Lung (tissue), 12 donors: ENCODE data around the gene UPK3A. TPM values are rescaled to one million over a fixed set of nuclear protein-coding genes. Genes with fewer than 3 reads are reported as not detected.
"Not testable (repeated sequence)": the region's sequence is repeated elsewhere in the genome, so short reads cannot be mapped to it uniquely, and the experiment has no call there.

ENCODE experiments used
- ATAC-seq: fragments of 200-7000 bp; cut with Tn5 transposase; one replicate; pipeline ENCODE4 v1.9.1; 2020; ENCODE audit warnings: moderate number of reproducible peaks; ENCODE audit not compliant: insufficient read depth, low FRiP score
- DNase-seq, 3 donors: peaks; one replicate each; pipeline ENCODE4 v3.0.0-alpha.2; 2013 to 2017
- H3K27ac ChIP-seq, 2 donors: one replicate each; pipeline ENCODE4 v1.5.1; 2013; ENCODE audit warnings: mild to moderate bottlenecking in 2 of 2, moderate library complexity in 2 of 2, control low read depth in 1 of 2, inconsistent platforms in 1 of 2, low read depth in 1 of 2, low read length in 1 of 2
- H3K27me3 ChIP-seq, 3 donors: one replicate each; pipeline ENCODE4 v1.5.1; 2013; ENCODE audit warnings: low read length in 2 of 3; ENCODE audit not compliant: control insufficient read depth in 3 of 3, insufficient read depth in 3 of 3
- H3K36me3 ChIP-seq, 4 donors: one replicate each; pipeline ENCODE4 v1.5.1; 2013; ENCODE audit warnings: low read length in 4 of 4, mild to moderate bottlenecking in 1 of 4, moderate library complexity in 1 of 4; ENCODE audit not compliant: control insufficient read depth in 4 of 4, insufficient read depth in 4 of 4
- H3K4me1 ChIP-seq, 5 donors: one replicate each; pipeline ENCODE4 v1.5.1; 2013; ENCODE audit warnings: low read length in 5 of 5, mild to moderate bottlenecking in 2 of 5, moderate library complexity in 1 of 5; ENCODE audit not compliant: control insufficient read depth in 5 of 5, insufficient read depth in 5 of 5
- H3K4me3 ChIP-seq: one replicate; pipeline ENCODE4 v1.5.1; 2013; ENCODE audit warnings: mild to moderate bottlenecking, control low read depth, moderate library complexity
- H3K9ac ChIP-seq, 2 donors: one replicate each; pipeline ENCODE4 v1.5.1; 2013; ENCODE audit warnings: low read length in 2 of 2, control low read depth in 1 of 2; ENCODE audit not compliant: insufficient read depth in 1 of 2
- H3K9me3 ChIP-seq, 4 donors: one replicate each; pipeline ENCODE4 v1.5.1; 2013; ENCODE audit warnings: low read length in 3 of 4, mild to moderate bottlenecking in 1 of 4, moderate library complexity in 1 of 4; ENCODE audit not compliant: control insufficient read depth in 4 of 4, insufficient read depth in 3 of 4
- CTCF ChIP-seq: IDR thresholded peaks from 2 replicates; pipeline ENCODE4 v1.5.1; 2012; ENCODE audit warnings: mild to moderate bottlenecking; ENCODE audit errors: control extremely low read depth, extremely low read depth
- WGBS, 2 donors: extraction: QIAGEN DNeasy Blood & Tissue Kit; methylation state at CpG; one replicate each; pipeline ENCODE4 v1.1.7; 2013; 5-methylcytosine and 5-hydroxymethylcytosine counted together
- polyA plus RNA-seq, 2 donors: library from polyadenylated mRNA; stranded (reverse); fragments of 200-250 nt; gene quantifications; one replicate each; pipeline ENCODE4 v1.2.1, GENCODE V29; 2013
- total RNA-seq, 2 donors: library from RNA; depleted of rRNA in 1 of 2; stranded (reverse); fragments of >200 nt in 1 of 2; gene quantifications; one replicate each; pipeline ENCODE4 v1.2.1, GENCODE V29; 2014 to 2021
- donor health status: control.
- donor health status: control.
- donor health status: Bipolar disorder and iron deficiency.
- donor health status: healthy.
- donor health status: DM: yes; HTN: yes; CAD: no.

UPK3A gene
- total and polyA plus RNA-seq, 4 donors = 0.30 to 0.55 TPM; not detected in 2

- Histone ChIP-seq H3K27me3 (no peaks in the 10 kb centered on the region), H3K27ac (peak overlapping the region in 1 of 2 donors; percentile 54), H3K9me3 (no peaks in the 10 kb centered on the region), H3K4me3 (no peak overlapping the region), H3K36me3 (no peaks in the 10 kb centered on the region), H3K9ac (no peak overlapping the region), H3K4me1 (peaks cover 3 to 18% (median 5%) of the 10 kb centered on the region in 5 donors)
- no peak for TF ChIP-seq CTCF
- 91 to 93% methylated on average over 7 of the region's 7 CpGs for WGBS, 2 donors
- ATAC-seq = no peak
- no peak for DNase-seq
These were observed 12.3 kb upstream of the UPK3A start for GRCh38 chr22:45272498-45272897.

GRCh38 chr22:45273452-45274075 lies 11.2 kb upstream of the UPK3A start:
- Histone ChIP-seq H3K4me3 (no peak overlapping the region), H3K9me3 (no peaks in the 10 kb centered on the region), H3K9ac (no peak overlapping the region), H3K36me3 (no peaks in the 10 kb centered on the region), H3K4me1 (peaks cover 2 to 18% (median 5%) of the 10 kb centered on the region in 5 donors), H3K27me3 (no peaks in the 10 kb centered on the region), H3K27ac (no peak overlapping the region)
- DNase-seq (no peak), ATAC-seq (no peak)
- WGBS, 2 donors = 85 to 90% methylated on average over 15 of the region's 15 CpGs
- TF ChIP-seq CTCF = no peak

- Histone ChIP-seq H3K4me3 (no peak overlapping the region), H3K27me3 (no peaks in the 10 kb centered on the region), H3K9me3 (no peaks in the 10 kb centered on the region), H3K27ac (no peak overlapping the region), H3K36me3 (no peaks in the 10 kb centered on the region), H3K9ac (no peak overlapping the region), H3K4me1 (peaks cover 0 to 15% (median 3%) of the 10 kb centered on the region in 5 donors)
- no peak for DNase-seq
- no peak for ATAC-seq
- TF ChIP-seq CTCF = no peak
- WGBS, 2 donors = 87 to 96% methylated on average over 12 of the region's 12 CpGs
These were observed 8.1 kb upstream of the UPK3A start for GRCh38 chr22:45276507-45277105.

- H3K9me3 ChIP-seq, DNase-seq, H3K4me3 ChIP-seq, H3K4me1 ChIP-seq, H3K27me3 ChIP-seq, H3K27ac ChIP-seq, H3K36me3 ChIP-seq, H3K9ac ChIP-seq, ATAC-seq: not testable (repeated sequence)
- 86 to 88% methylated on average over 7 of the region's 7 CpGs for WGBS, 2 donors
These were observed 7.0 kb upstream of the UPK3A start for GRCh38 chr22:45277720-45278119.
